ENCODE measurements around the gene VAV2.

- TF ChIP-seq CTCF (IDR thresholded peaks at IDR 0.05) (no peak), POLR2A (IDR thresholded peaks at IDR 0.05) (no peak)
Observed at GRCh38 chr9:133717113-133718031, 274.8 kb downstream of the VAV2 start.

Data from adrenal gland (tissue), 5 donors.